CD14-positive monocyte (primary cell): Measurements from ENCODE around the gene STRIP1. TPM values are rescaled to one million over a fixed set of nuclear protein-coding genes. Genes with fewer than 3 reads are reported as not detected.

Experiments used
- DNase-seq, 3 donors: peaks; one replicate each; pipeline ENCODE4 v3.0.0-alpha.2; 2011 to 2022
- H2AFZ ChIP-seq: 2 replicates; pipeline ENCODE4 v1.6.0; 2012; ENCODE audit warnings: mild to moderate bottlenecking, low read depth, low read length, inconsistent platforms; ENCODE audit not compliant: insufficient read depth, poor library complexity, severe bottlenecking
- H3K27ac ChIP-seq, 2 donors: 1 replicate in 1 of 2; 2 replicates in 1 of 2; pipeline ENCODE4 v1.5.1; 2012 to 2013; ENCODE audit warnings: low read length in 2 of 2, control low read depth in 1 of 2, inconsistent platforms in 1 of 2, low read depth in 1 of 2, mild to moderate bottlenecking in 1 of 2
- H3K27me3 ChIP-seq, 2 donors: one replicate each; pipeline versions ENCODE4 v1.6.0 to v1.6.1; 2011 to 2013; ENCODE audit warnings: low read length in 2 of 2; ENCODE audit not compliant: control insufficient read depth in 2 of 2, insufficient read depth in 2 of 2
- H3K36me3 ChIP-seq, 2 donors: replicated peaks in 1 of 2; 1 replicate in 1 of 2; 2 replicates in 1 of 2; pipeline versions ENCODE4 v1.5.1 to v1.6.1; 2012 to 2013; ENCODE audit warnings: low read length in 2 of 2, control low read depth in 1 of 2, inconsistent platforms in 1 of 2, mild to moderate bottlenecking in 1 of 2; ENCODE audit not compliant: insufficient read depth in 2 of 2, control insufficient read depth in 1 of 2
- H3K4me1 ChIP-seq, 2 donors: 1 replicate in 1 of 2; 2 replicates in 1 of 2; pipeline versions ENCODE4 v1.5.1 to v1.6.1; 2012 to 2013; ENCODE audit warnings: low read length in 2 of 2, control low read depth in 1 of 2, inconsistent platforms in 1 of 2, mild to moderate bottlenecking in 1 of 2, moderate library complexity in 1 of 2; ENCODE audit not compliant: insufficient read depth in 2 of 2, control insufficient read depth in 1 of 2
- H3K4me2 ChIP-seq: replicated peaks from 2 replicates; pipeline ENCODE3; 2012; ENCODE audit warnings: low read length, moderate library complexity, mild to moderate bottlenecking; ENCODE audit not compliant: poor library complexity, severe bottlenecking; ENCODE audit errors: extremely low read depth
- H3K4me3 ChIP-seq, 3 experiments: fragments of 200-600 bp in 1 of 3; sonication (generic) in 1 of 3; replicated peaks in 1 of 3; 1 replicate in 2 of 3; 2 replicates in 1 of 3; pipeline ENCODE4 v1.5.1; 2011 to 2013; ENCODE audit warnings: low read length in 3 of 3, mild to moderate bottlenecking in 3 of 3, control low read depth in 2 of 3, low read depth in 2 of 3, inconsistent platforms in 1 of 3, moderate library complexity in 1 of 3
- H3K79me2 ChIP-seq: 2 replicates; pipeline ENCODE4 v1.6.0; 2012; ENCODE audit warnings: mild to moderate bottlenecking, control low read depth, inconsistent platforms, low read length, moderate library complexity; ENCODE audit not compliant: insufficient read depth
- H3K9ac ChIP-seq: 2 replicates; pipeline ENCODE4 v1.6.0; 2017; ENCODE audit warnings: low read length, mild to moderate bottlenecking; ENCODE audit not compliant: insufficient read depth, poor library complexity, severe bottlenecking
- H3K9me3 ChIP-seq, 2 donors: replicated peaks in 1 of 2; 1 replicate in 1 of 2; 2 replicates in 1 of 2; pipeline versions ENCODE4 v1.5.1 to v1.6.1; 2012 to 2013; ENCODE audit warnings: low read length in 2 of 2, control low read depth in 1 of 2; ENCODE audit not compliant: control insufficient read depth in 1 of 2, insufficient read depth in 1 of 2
- H4K20me1 ChIP-seq: 2 replicates; pipeline ENCODE4 v1.6.0; 2012; ENCODE audit warnings: mild to moderate bottlenecking, low read length, control low read depth, moderate library complexity; ENCODE audit not compliant: insufficient read depth
- H3K27ac Mint-ChIP-seq, 7 donors: one replicate each; pipeline ENCODE4 v1.8.0; 2020; ENCODE audit warnings: mild to moderate bottlenecking in 7 of 7, mixed read lengths in 7 of 7, moderate library complexity in 6 of 7, inconsistent platforms in 2 of 7
- H3K27me3 Mint-ChIP-seq, 3 donors: one replicate each; pipeline ENCODE4 v1.8.0; 2021 to 2022; ENCODE audit warnings: low read depth in 3 of 3, mild to moderate bottlenecking in 3 of 3, mixed read lengths in 3 of 3, moderate library complexity in 3 of 3, inconsistent platforms in 1 of 3
- H3K36me3 Mint-ChIP-seq, 2 donors: one replicate each; pipeline ENCODE4 v1.8.0; 2020; ENCODE audit warnings: mixed read lengths in 2 of 2, inconsistent platforms in 1 of 2, mild to moderate bottlenecking in 1 of 2
- H3K4me1 Mint-ChIP-seq: one replicate; pipeline ENCODE4 v1.8.0; 2020; ENCODE audit warnings: mild to moderate bottlenecking, mixed read lengths
- H3K4me3 Mint-ChIP-seq, 2 donors: one replicate each; pipeline ENCODE4 v1.8.0; 2020; ENCODE audit warnings: mild to moderate bottlenecking in 2 of 2, mixed read lengths in 2 of 2, moderate library complexity in 1 of 2
- H3K9me3 Mint-ChIP-seq, 7 donors: one replicate each; pipeline ENCODE4 v1.8.0; 2020 to 2022; ENCODE audit warnings: mixed read lengths in 7 of 7, mild to moderate bottlenecking in 6 of 7, moderate library complexity in 6 of 7, inconsistent platforms in 2 of 7
- CTCF ChIP-seq: fragments of 200-600 bp; IDR thresholded peaks from one replicate; pipeline ENCODE4 v1.8.0; 2022; ENCODE audit warnings: antibody characterized with exemption, mild to moderate bottlenecking
- WGBS: methylation state at CpG from one replicate; pipeline ENCODE4 v1.1.5; 2013; ENCODE audit warnings: missing lambda C conversion rate; ENCODE audit not compliant: insufficient coverage; 5-methylcytosine and 5-hydroxymethylcytosine counted together
- intact Hi-C, 2 donors: fragments of 100-400 bp; cut with micrococcal nuclease; formaldehyde crosslinking; loops; one replicate each; pipeline versions ENCODE4 v1.15.0 to v1.15.1; 2023
- polyA plus RNA-seq, 3 donors: library from polyadenylated mRNA; depleted of rRNA in 1 of 3; unstranded in 2 of 3; stranded (reverse) in 1 of 3; fragments of 300-500 nt in 2 of 3; fragments of >200 nt in 1 of 3; fragmentation: Illumina TruSeq in 2 of 3; gene quantifications; 1 replicate in 2 of 3; 2 replicates in 1 of 3; pipeline ENCODE4 v1.2.3, GENCODE V29; 2012 to 2021

Gene STRIP1
- polyA plus RNA-seq, 3 donors, result 8.9 to 33.6 (median 11.0) TPM

- Mint-ChIP-seq H3K27ac (no peak overlapping the region), H3K36me3 (peaks cover 94 to 98% of the 10 kb centered on the region in 2 donors), H3K9me3 (no peaks in the 10 kb centered on the region), H3K4me1 (no peaks in the 10 kb centered on the region), H3K4me3 (no peak overlapping the region), H3K27me3 (no peaks in the 10 kb centered on the region)
- Histone ChIP-seq H3K9ac (no peak overlapping the region), H3K79me2 (no peaks in the 10 kb centered on the region), H3K4me1 (no peaks in the 10 kb centered on the region), H3K4me2 (no peak overlapping the region), H4K20me1 (peaks cover 7% of the 10 kb centered on the region), H3K4me3 (no peak overlapping the region), H3K27me3 (no peaks in the 10 kb centered on the region), H3K27ac (no peak overlapping the region), H2AFZ (no peak overlapping the region), H3K36me3 (peaks cover 99 to 100% of the 10 kb centered on the region in 2 donors), H3K9me3 (no peaks in the 10 kb centered on the region)
- DNase-seq, result no peak
- intact Hi-C loops, result no loop called here
- no peak for TF ChIP-seq CTCF
- WGBS, result 98% methylated on average over 5 of the region's 9 CpGs
Measured at GRCh38 chr1:110048923-110049601, 14.6 kb downstream of the STRIP1 start.

- Histone ChIP-seq H3K4me1 (no peaks in the 10 kb centered on the region), H3K4me2 (no peak overlapping the region), H3K9me3 (no peaks in the 10 kb centered on the region), H4K20me1 (peaks cover 15% of the 10 kb centered on the region), H3K4me3 (no peak overlapping the region), H2AFZ (no peak overlapping the region), H3K27ac (no peak overlapping the region), H3K9ac (no peak overlapping the region), H3K27me3 (no peaks in the 10 kb centered on the region), H3K79me2 (no peaks in the 10 kb centered on the region), H3K36me3 (peaks cover 99 to 100% of the 10 kb centered on the region in 2 donors)
- WGBS, result 97% methylated on average over 4 of the region's 11 CpGs
- intact Hi-C loops, result no loop called here
- DNase-seq, result no peak
- H3K4me1 Mint-ChIP-seq, result no peaks in the 10 kb centered on the region
- H3K27me3 Mint-ChIP-seq, result no peaks in the 10 kb centered on the region
- no peak for TF ChIP-seq CTCF
- peaks cover 96 to 100% of the 10 kb centered on the region in 2 donors for H3K36me3 Mint-ChIP-seq
- H3K27ac Mint-ChIP-seq, result no peak overlapping the region
- H3K4me3 Mint-ChIP-seq, result no peak overlapping the region
- H3K9me3 Mint-ChIP-seq, result no peaks in the 10 kb centered on the region
Measured at GRCh38 chr1:110049801-110050601, 15.6 kb downstream of the STRIP1 start.
